Loucy (cell line): ENCODE measurements around the gene SMAD3.

ENCODE experiments used
- H2AFZ ChIP-seq: fragments of 200-600 bp; sonication (generic); 2 replicates; pipeline ENCODE4 v1.6.0; 2016; ENCODE audit warnings: antibody characterized with exemption, mild to moderate bottlenecking, low read length, moderate library complexity
- H3F3A ChIP-seq: fragments of 200-600 bp; 2 replicates; pipeline ENCODE4 v1.6.0; 2016; ENCODE audit warnings: antibody characterized with exemption, low read depth, mild to moderate bottlenecking
- H3K27me3 ChIP-seq: fragments of 200-600 bp; sonication (generic); 2 replicates; pipeline ENCODE4 v1.6.1; 2014; ENCODE audit warnings: low read length, mild to moderate bottlenecking; ENCODE audit not compliant: insufficient read depth, poor library complexity, severe bottlenecking
- H3K36me3 ChIP-seq: fragments of 200-600 bp; sonication (generic); 2 replicates; pipeline ENCODE4 v1.6.1; 2016; ENCODE audit warnings: low read length; ENCODE audit not compliant: insufficient read depth
- H3K4me1 ChIP-seq: fragments of 200-600 bp; sonication (generic); 2 replicates; pipeline ENCODE4 v1.5.1; 2014; ENCODE audit warnings: low read length, mild to moderate bottlenecking; ENCODE audit not compliant: insufficient read depth, poor library complexity, severe bottlenecking
- H3K4me2 ChIP-seq: fragments of 200-600 bp; sonication (generic); 2 replicates; pipeline ENCODE4 v1.6.0; 2014; ENCODE audit warnings: antibody characterized with exemption, low read length, low read depth, mild to moderate bottlenecking; ENCODE audit not compliant: poor library complexity, severe bottlenecking
- H3K4me3 ChIP-seq: fragments of 200-600 bp; sonication (generic); 2 replicates; pipeline ENCODE4 v1.5.1; 2014; ENCODE audit warnings: low read length, mild to moderate bottlenecking, mixed read lengths; ENCODE audit not compliant: poor library complexity, severe bottlenecking
- H3K79me2 ChIP-seq: fragments of 200-600 bp; sonication (generic); 2 replicates; pipeline ENCODE4 v1.6.1; 2014; ENCODE audit warnings: low read length; ENCODE audit not compliant: insufficient read depth
- H3K9ac ChIP-seq: fragments of 200-600 bp; sonication (generic); 2 replicates; pipeline ENCODE4 v1.6.0; 2014; ENCODE audit warnings: mild to moderate bottlenecking, low read depth, low read length, moderate library complexity; ENCODE audit not compliant: poor library complexity, severe bottlenecking
- H3K9me2 ChIP-seq: fragments of 200-600 bp; sonication (generic); replicated peaks from 2 replicates; pipeline ENCODE4 v1.6.1; 2016; ENCODE audit warnings: low read depth, low read length, mixed read lengths
- H3K9me3 ChIP-seq: fragments of 200-600 bp; sonication (generic); 2 replicates; pipeline ENCODE4 v1.6.1; 2014; ENCODE audit warnings: mild to moderate bottlenecking, antibody characterized with exemption, low read length, low read depth; ENCODE audit not compliant: insufficient read depth
- H4K20me1 ChIP-seq: fragments of 200-600 bp; sonication (generic); 2 replicates; pipeline ENCODE4 v1.6.0; 2014; ENCODE audit warnings: antibody characterized with exemption, low read length, mild to moderate bottlenecking; ENCODE audit not compliant: insufficient read depth, poor library complexity, severe bottlenecking
- CTCF ChIP-seq: fragments of 200-600 bp; sonication (generic); conservative IDR thresholded peaks from 2 replicates; pipeline ENCODE4 v1.5.1; 2014; ENCODE audit warnings: mild to moderate bottlenecking, antibody characterized with exemption, low read length
- EZH2phosphoT487 ChIP-seq: fragments of 200-600 bp; IDR thresholded peaks from 2 replicates; pipeline ENCODE4 v1.6.1; 2018; ENCODE audit warnings: antibody characterized with exemption, mild to moderate bottlenecking, moderate library complexity, borderline replicate concordance

SMAD3 gene

GRCh38 chr15:67189326-67190051 is 124.1 kb downstream of the SMAD3 start:
- H3K4me2 ChIP-seq, result no peak overlapping the region
- peaks cover 30% of the 10 kb centered on the region for H3K4me1 ChIP-seq
- H2AFZ ChIP-seq, result no peak overlapping the region
- no peaks in the 10 kb centered on the region for H3F3A ChIP-seq
- no peak for TF ChIP-seq CTCF
- no peak for TF ChIP-seq EZH2phosphoT487
- no peaks in the 10 kb centered on the region for H3K9me2 ChIP-seq
- no peak overlapping the region for H3K9ac ChIP-seq
- H3K9me3 ChIP-seq, result no peaks in the 10 kb centered on the region
- no peaks in the 10 kb centered on the region for H3K27me3 ChIP-seq
- peaks cover 81% of the 10 kb centered on the region; the same call in 1 of the 2 replicates for H3K36me3 ChIP-seq
- no peak overlapping the region for H3K4me3 ChIP-seq
- no peaks in the 10 kb centered on the region for H4K20me1 ChIP-seq
- H3K79me2 ChIP-seq, result no peaks in the 10 kb centered on the region

DNA sequence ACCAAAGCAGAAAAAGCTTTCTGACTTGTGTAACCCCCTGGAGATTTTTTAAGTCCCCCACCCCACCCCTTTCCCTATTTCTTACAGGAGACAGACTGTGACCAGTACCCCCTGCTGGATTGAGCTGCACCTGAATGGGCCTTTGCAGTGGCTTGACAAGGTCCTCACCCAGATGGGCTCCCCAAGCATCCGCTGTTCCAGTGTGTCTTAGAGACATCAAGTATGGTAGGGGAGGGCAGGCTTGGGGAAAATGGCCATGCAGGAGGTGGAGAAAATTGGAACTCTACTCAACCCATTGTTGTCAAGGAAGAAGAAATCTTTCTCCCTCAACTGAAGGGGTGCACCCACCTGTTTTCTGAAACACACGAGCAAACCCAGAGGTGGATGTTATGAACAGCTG is 124.9 kb downstream of the SMAD3 start:
- TF ChIP-seq CTCF (no peak), EZH2phosphoT487 (no peak)
- Histone ChIP-seq H3K4me1 (peaks cover 22% of the 10 kb centered on the region), H3F3A (no peaks in the 10 kb centered on the region), H3K4me2 (no peak overlapping the region), H2AFZ (no peak overlapping the region), H3K9me3 (no peaks in the 10 kb centered on the region), H3K79me2 (no peaks in the 10 kb centered on the region), H4K20me1 (no peaks in the 10 kb centered on the region), H3K27me3 (no peaks in the 10 kb centered on the region), H3K36me3 (peaks cover 76% of the 10 kb centered on the region; the same call in 1 of the 2 replicates), H3K9me2 (no peaks in the 10 kb centered on the region), H3K9ac (no peak overlapping the region), H3K4me3 (no peak overlapping the region)

- no peak overlapping the region for H3K9ac ChIP-seq
- H3K4me3 ChIP-seq, result no peak overlapping the region
- H3K36me3 ChIP-seq, result peaks cover 77% of the 10 kb centered on the region; the same call in 1 of the 2 replicates
- no peaks in the 10 kb centered on the region for H3K27me3 ChIP-seq
- no peaks in the 10 kb centered on the region for H3K9me3 ChIP-seq
- H3K79me2 ChIP-seq, result no peaks in the 10 kb centered on the region
- TF ChIP-seq CTCF (no peak), EZH2phosphoT487 (no peak)
- no peak overlapping the region for H3K4me2 ChIP-seq
- peaks cover 18% of the 10 kb centered on the region for H3K4me1 ChIP-seq
- H2AFZ ChIP-seq, result no peak overlapping the region
- H4K20me1 ChIP-seq, result no peaks in the 10 kb centered on the region
- H3K9me2 ChIP-seq, result no peaks in the 10 kb centered on the region
- no peaks in the 10 kb centered on the region for H3F3A ChIP-seq
Observed at GRCh38 chr15:67190813-67191212, 125.4 kb downstream of the SMAD3 start.
